GM21381 (cell line): Measurements from ENCODE around the gene ZNF618.

Experiments
- ATAC-seq: cut with Tn5 transposase; IDR thresholded peaks from one replicate; pipeline ENCODE4 v1.9.1; 2021; ENCODE audit warnings: mild to moderate bottlenecking, moderate library complexity; ENCODE audit not compliant: unreplicated experiment

ZNF618 gene

GRCh38 chr9:113933671-113934070 lies 57.6 kb downstream of the ZNF618 start:
- ATAC-seq: no peak

- ATAC-seq: no peak
Measured at GRCh38 chr9:113934167-113934828, 58.2 kb downstream of the ZNF618 start.

- no peak for ATAC-seq
Measured at GRCh38 chr9:113934829-113935676, 58.9 kb downstream of the ZNF618 start.

- ATAC-seq: no peak
Measured at GRCh38 chr9:113935677-113936380, 59.7 kb downstream of the ZNF618 start.

DNA sequence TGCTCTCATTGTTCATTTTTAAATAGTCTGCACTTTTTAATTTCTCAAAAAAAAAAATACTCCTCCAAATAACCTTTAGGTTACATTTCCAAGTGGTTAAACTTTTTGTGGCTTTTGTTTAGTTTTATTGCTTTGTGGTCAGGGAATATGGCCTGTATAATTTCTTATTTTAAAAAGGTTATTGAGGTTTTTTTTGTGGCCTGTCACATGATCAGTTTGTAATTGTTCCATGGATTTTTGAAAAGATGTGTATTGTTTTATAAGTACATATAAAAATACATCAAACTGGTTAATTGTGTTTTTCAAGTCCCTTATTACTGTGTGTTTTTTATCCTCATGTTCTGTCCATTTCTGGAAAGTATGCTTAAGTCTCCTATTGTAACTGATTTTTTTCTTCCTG lies 64.0 kb downstream of the ZNF618 start:
- no peak for ATAC-seq

GRCh38 chr9:113941056-113941455 lies 64.9 kb downstream of the ZNF618 start:
- ATAC-seq: no peak

DNA sequence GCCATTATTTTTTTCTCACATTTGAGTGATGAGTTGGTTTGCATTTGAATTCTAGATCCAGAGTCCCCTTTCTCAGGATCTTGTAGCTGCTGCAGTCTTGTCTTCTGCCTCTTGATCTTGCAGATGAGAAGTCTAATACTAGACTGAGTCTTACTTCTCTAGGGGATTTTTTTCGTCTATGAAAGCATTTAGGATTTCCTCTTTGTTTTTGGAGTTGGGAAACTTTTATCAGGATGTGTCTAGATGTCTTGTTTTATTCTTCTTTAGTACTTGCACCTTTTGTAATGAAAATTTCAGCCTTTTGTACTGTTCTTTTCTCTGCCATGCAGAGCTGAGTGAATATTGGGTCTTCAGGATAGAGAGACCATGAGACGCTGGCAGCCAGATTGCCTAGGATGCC lies 65.4 kb downstream of the ZNF618 start:
- no peak for ATAC-seq

DNA sequence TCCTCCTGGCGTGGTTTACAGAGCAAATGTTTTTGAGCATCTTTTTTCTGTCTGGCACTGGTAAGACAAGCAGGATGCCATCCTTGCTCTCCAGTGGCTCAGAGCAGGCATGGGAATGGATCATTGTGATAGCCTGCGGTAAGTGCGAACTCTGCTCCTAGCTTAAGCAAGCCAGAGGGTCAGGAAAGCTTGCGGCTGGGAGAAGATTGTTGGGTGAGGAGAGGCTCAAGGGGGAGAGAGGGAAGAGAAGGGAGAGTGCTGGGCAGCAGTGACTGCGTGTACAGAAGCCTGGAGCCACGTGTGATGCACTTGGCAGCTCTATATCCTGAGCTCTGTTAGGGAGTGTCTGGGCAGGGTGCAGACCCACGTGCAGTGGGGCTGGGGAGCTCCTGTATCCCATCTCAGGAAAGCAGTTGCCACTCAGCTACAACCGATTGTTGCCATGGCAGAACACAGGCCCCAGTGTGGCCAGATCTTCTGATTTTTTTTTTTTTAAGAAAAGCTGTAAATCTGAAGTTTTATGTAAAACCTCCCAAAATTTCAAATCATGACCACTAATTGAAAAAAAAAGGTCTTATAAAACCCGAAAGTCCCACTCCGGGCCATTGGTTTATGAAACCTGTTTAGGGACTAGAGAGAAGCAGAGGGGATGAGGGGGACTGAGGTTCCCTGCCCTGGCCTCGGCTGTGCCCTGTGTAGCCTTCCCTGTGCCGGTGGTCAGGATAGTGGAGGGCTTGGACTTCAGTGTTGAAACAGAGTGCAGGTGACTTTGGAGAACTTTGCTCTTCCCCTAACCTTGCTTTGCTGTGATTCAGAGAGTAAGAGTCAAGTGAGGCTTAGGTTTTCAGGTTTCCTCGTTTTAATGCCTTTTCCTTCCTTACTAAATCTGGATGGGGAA lies 67.3 kb downstream of the ZNF618 start:
- no peak for ATAC-seq

DNA sequence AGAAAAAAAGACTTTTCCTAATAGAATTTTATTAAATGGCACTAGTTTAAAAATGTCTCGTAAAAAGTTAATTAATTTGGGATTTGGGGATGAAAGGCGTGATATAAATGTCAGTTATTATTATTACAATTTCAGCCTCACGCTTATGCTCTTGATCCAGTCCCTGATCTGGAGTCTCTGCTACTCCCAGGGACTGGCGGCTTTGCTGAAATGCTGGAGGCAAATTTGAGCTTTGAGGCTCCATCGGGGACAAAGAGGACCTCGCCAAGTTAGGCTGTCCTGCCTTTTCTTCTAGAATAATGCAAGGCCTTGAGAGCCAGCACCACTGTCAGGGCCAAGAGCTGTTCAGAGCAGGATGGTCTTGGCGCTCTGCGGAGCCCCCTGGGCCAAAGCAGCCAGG lies 69.7 kb downstream of the ZNF618 start:
- ATAC-seq: no peak

- ATAC-seq: no peak
Measured at GRCh38 chr9:113946496-113947115, 70.5 kb downstream of the ZNF618 start.

GRCh38 chr9:113947941-113948340 lies 71.8 kb downstream of the ZNF618 start:
- ATAC-seq: no peak

DNA sequence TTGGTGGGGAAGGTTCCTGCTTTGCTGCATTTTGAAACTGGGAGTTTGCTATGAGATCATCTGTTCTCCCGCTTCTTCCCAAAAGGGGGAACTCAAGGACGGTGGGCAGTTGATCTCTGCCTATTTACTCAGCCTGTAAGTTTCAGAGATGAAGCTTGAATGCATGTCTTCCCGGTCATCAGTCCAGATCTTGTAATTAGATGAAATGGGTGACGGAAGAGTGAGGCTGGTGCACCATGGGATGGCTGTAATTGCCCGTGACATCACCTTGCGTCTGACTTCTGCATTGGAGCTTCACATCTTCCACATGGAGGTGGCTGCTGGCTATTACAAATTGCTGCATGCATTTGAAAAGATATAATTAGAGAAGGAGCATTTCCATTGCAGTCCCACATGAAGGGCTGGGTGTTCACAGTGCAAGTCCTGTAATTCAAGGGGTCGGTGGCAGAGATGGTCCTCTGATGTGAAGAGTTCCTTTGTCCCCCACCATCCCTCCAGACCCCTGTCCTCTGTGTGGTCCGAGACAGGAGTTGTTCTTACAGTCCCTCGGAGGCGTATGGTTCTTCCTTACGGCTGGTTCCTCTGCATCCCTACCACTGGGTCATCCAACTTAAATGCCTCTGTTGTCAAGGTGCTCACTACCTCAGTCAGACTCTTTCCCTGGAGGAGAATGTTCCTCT lies 72.9 kb downstream of the ZNF618 start:
- no peak for ATAC-seq

- no peak for ATAC-seq
Measured at GRCh38 chr9:113949571-113950078, 73.5 kb downstream of the ZNF618 start.

- ATAC-seq: no peak
Measured at GRCh38 chr9:113950195-113951031, 74.3 kb downstream of the ZNF618 start.

DNA sequence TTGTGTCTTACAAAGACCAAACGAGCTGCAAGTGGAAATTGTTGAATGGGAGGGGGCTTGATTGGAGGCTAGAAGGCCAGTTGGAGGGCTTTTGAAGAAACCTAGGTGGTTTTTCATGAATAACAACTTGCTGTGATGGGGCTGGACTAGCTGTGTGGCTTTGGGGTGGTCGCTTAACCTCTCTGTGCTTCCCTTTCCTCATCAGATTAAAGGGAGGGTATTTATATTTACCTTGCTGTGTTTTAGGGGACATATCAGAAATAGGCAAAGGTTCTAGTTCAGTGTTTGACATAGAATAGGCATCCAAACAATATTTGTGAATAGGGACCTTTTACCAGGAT lies 74.9 kb downstream of the ZNF618 start:
- ATAC-seq: no peak

GRCh38 chr9:113952676-113953075 lies 76.6 kb downstream of the ZNF618 start:
- no peak for ATAC-seq

- ATAC-seq: no peak
Measured at GRCh38 chr9:113953531-113953930, 77.4 kb downstream of the ZNF618 start.

GRCh38 chr9:113954591-113954990 lies 78.5 kb downstream of the ZNF618 start:
- no peak for ATAC-seq
